ENCODE measurements around the gene TRPV5.

The TRPV5 gene

DNA sequence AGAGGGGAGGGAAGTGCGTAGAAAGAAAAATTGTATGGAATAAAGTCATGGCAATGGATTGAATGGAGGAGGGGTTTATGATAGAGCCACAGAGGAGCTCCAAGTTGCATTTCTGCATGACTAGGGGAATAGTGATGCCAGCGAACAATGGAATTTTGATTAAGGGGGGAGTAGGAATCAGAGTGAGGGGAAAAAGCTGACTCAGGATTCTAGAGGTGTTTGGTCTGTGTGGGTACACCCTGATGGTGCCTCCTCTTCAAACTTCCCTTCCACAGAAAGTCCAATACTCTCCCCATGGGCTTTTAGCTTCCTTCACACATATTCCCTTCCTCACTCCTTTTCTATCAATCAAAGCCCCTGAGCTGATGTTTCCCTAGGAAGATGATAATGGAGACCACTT lies 30.4 kb upstream of the TRPV5 start:
- no peak overlapping the region for H3K4me3 ChIP-seq (ENCODE audit: low read depth, low read length)
- DNase-seq (ENCODE audit: low read depth), result no peak
- TF ChIP-seq MYC (IDR thresholded peaks at IDR 0.05; ENCODE audit: low read depth, low read length), result no peak
- TF ChIP-seq POLR2A (IDR thresholded peaks at IDR 0.05; ENCODE audit: extremely low read depth, insufficient read length), result no peak
- TF ChIP-seq, protein P1, sequence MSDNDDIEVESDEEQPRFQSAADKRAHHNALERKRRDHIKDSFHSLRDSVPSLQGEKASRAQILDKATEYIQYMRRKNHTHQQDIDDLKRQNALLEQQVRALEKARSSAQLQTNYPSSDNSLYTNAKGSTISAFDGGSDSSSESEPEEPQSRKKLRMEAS (IDR thresholded peaks at IDR 0.05; ENCODE audit: low read depth, low read length), result no peak
- TF ChIP-seq, protein P2, sequence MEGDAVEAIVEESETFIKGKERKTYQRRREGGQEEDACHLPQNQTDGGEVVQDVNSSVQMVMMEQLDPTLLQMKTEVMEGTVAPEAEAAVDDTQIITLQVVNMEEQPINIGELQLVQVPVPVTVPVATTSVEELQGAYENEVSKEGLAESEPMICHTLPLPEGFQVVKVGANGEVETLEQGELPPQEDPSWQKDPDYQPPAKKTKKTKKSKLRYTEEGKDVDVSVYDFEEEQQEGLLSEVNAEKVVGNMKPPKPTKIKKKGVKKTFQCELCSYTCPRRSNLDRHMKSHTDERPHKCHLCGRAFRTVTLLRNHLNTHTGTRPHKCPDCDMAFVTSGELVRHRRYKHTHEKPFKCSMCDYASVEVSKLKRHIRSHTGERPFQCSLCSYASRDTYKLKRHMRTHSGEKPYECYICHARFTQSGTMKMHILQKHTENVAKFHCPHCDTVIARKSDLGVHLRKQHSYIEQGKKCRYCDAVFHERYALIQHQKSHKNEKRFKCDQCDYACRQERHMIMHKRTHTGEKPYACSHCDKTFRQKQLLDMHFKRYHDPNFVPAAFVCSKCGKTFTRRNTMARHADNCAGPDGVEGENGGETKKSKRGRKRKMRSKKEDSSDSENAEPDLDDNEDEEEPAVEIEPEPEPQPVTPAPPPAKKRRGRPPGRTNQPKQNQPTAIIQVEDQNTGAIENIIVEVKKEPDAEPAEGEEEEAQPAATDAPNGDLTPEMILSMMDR (IDR thresholded peaks at IDR 0.05; ENCODE audit: low read depth, low read length), result no peak

DNA sequence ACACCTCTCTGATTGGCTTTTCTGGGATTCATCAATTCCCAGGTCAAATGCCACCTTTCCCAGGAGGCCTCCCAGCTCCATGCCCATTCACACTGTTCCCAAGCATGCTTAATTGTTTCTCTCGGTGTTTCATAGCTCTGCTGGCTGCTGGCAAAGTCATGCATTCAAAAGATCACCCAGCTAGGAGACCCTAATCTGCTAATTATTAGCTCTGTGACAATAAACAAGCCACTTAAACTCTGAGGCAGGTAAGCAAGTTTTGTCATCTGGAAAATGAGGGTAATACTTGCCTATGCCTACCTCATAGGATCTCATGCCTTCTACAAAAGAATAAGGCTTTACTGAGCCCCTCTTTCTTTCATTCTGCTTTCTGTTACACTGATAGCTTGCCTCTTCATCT lies 29.4 kb upstream of the TRPV5 start:
- DNase-seq (ENCODE audit: low read depth), result no peak
- TF ChIP-seq MYC (IDR thresholded peaks at IDR 0.05; ENCODE audit: low read depth, low read length), result no peak
- TF ChIP-seq, protein P2 (IDR thresholded peaks at IDR 0.05; ENCODE audit: low read depth, low read length), result no peak
- no peak overlapping the region for H3K4me3 ChIP-seq (ENCODE audit: low read depth, low read length)

DNA sequence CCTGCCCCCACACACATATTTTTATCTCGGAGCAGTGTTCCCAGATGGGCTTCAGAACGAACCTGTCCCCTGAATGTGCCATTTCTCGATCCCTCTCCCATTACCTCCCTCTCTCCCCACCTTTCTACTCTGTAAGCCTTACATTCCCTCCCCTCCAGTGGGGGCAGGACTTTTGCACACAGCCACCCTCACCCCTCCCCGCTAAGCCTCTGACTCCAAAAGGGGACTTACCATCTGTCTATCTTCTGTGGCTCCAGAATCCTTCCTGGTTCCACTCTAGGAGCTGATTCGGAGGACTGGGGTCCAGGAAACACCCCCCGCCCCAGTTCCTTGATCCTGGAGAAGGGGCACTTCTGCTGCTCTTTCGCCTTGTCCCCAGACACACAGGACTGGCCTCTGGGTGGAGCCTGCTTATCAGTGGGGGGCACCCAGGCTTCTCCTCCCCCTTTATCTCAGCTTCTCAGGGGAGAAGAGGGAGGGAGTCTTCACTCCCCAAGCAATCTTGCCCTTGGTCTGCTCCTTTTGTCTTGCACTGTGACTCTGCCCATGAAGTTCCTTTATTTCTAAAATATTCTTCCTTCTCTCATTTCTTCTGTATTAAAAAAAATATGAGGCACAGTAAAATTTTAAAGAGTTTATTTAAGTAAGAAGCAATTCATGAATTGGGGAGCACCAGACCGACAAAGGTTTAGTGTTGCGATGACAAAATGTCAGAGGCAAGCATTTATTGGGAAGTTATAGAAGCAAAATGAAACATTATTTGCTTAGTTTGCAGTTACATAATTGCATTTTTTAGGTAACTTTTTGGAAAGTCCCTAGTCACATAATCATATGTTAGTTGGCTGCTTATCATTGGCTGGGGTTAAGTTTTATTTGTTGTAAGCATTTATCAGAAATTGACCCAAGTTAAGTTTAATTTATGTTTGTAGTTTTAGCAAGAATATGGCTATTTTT lies 28.7 kb upstream of the TRPV5 start, which contains the start of gene KEL:
TSS of gene KEL (minus strand) at position 391 of the 954 bp plus-strand sequence. CDS start at position 234, 157 bp downstream.
- H3K4me3 ChIP-seq (ENCODE audit: low read depth, low read length), result no peak within 1 kb of the TSS
- TF ChIP-seq POLR2A (IDR thresholded peaks at IDR 0.05; ENCODE audit: extremely low read depth, insufficient read length), result no peak
- TF ChIP-seq, protein P2 (IDR thresholded peaks at IDR 0.05; ENCODE audit: low read depth, low read length), result no peak
- TF ChIP-seq, protein P1 (IDR thresholded peaks at IDR 0.05; ENCODE audit: low read depth, low read length), result no peak
- no peak for TF ChIP-seq MYC (IDR thresholded peaks at IDR 0.05; ENCODE audit: low read depth, low read length)
- no peak for DNase-seq (ENCODE audit: low read depth)

DNA sequence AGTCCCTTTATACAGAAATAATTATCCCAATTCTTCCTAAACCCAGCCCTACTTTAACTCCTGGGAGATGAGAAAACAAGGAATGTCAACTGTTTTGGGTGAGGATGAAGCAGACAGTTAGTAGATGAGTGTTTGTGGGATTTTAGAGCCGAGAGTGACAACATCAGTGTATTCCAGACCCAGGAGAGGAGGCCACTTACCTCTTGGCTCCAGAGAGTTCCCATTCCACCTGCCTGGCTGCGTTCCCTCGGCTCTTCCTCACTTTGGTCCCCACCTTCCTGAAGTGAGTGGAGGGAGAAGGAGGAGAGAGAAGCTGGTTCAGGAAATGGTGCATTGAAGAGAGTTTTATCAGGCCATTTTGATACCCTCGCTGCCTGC lies 28.0 kb upstream of the TRPV5 start:
- H3K4me3 ChIP-seq (ENCODE audit: low read depth, low read length), result no peak overlapping the region
- TF ChIP-seq, protein P1 (IDR thresholded peaks at IDR 0.05; ENCODE audit: low read depth, low read length), result no peak
- TF ChIP-seq POLR2A (IDR thresholded peaks at IDR 0.05; ENCODE audit: extremely low read depth, insufficient read length) (no peak), MYC (IDR thresholded peaks at IDR 0.05; ENCODE audit: low read depth, low read length) (no peak)
- TF ChIP-seq, protein P2 (IDR thresholded peaks at IDR 0.05; ENCODE audit: low read depth, low read length), result no peak
- DNase-seq (ENCODE audit: low read depth), result no peak

DNA sequence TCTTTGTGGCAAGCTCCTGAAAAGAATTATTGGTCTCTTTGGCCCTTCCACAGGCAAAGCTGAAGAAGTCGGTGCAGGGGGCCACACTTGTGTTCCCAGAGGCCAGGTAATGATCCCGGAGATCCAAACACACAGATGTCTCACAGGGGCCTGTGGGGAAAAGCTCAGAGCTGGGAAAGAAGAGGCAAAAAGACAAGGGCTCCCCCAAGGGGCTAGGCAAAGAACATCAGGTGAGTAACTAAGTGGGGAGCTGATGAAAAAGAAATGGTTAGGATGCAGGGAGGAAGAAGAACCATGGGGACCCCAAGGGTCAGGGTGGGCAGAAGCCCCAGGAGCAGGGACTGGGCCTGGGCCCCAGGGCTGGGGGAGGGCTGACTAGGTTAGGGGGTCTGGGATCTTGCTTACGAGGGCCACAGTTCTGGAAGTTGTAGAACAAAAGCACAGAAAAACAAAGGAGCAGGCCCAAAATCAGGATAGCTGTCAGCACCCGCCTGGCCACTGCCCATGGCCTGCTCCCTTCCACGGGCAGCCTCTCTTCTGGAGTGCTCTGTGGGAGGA lies 27.5 kb upstream of the TRPV5 start:
- H3K4me3 ChIP-seq (ENCODE audit: low read depth, low read length), result no peak overlapping the region
- no peak for TF ChIP-seq POLR2A (IDR thresholded peaks at IDR 0.05; ENCODE audit: extremely low read depth, insufficient read length)
- TF ChIP-seq, protein P2 (IDR thresholded peaks at IDR 0.05; ENCODE audit: low read depth, low read length), result peak; percentile 49
- no peak for DNase-seq (ENCODE audit: low read depth)

Data from NB4 (cell line).